Neural cell (in vitro differentiated cells): ENCODE data around the gene FCRL1. TPM values are rescaled to one million over a fixed set of nuclear protein-coding genes. Genes with fewer than 3 reads are reported as not detected.

Experiments used
- H2AFZ ChIP-seq: fragments of 200-600, 300-800 bp; sonication (generic), shearing (Covaris generic); 2 replicates; pipeline ENCODE4 v1.6.0; 2014; ENCODE audit warnings: low read depth, mild to moderate bottlenecking, antibody characterized with exemption, low read length, moderate library complexity
- H3F3A ChIP-seq: fragments of 200-600 bp; shearing (Covaris generic); 2 replicates; pipeline ENCODE4 v1.6.1; 2016; ENCODE audit warnings: mild to moderate bottlenecking, moderate library complexity, mixed read lengths, antibody characterized with exemption, low read length; ENCODE audit not compliant: insufficient read depth, poor library complexity, severe bottlenecking
- H3K27ac ChIP-seq: fragments of 200-600, 300-800 bp; sonication (generic), shearing (Covaris generic); 2 replicates; pipeline ENCODE4 v1.5.1; 2014; ENCODE audit warnings: mild to moderate bottlenecking, low read length, moderate library complexity
- H3K27me3 ChIP-seq: fragments of 300-800, 200-600 bp; sonication (generic), shearing (Covaris generic); 2 replicates; pipeline ENCODE4 v1.6.0; 2014; ENCODE audit warnings: mild to moderate bottlenecking, low read depth, low read length, moderate library complexity; ENCODE audit not compliant: insufficient read depth
- H3K36me3 ChIP-seq: fragments of 300-800, 200-600 bp; sonication (generic), shearing (Covaris generic); 2 replicates; pipeline ENCODE4 v1.5.1; 2014; ENCODE audit warnings: mild to moderate bottlenecking, antibody characterized with exemption, low read length, moderate library complexity; ENCODE audit not compliant: insufficient read depth
- H3K4me2 ChIP-seq: fragments of 300-800, 200-600 bp; sonication (generic), shearing (Covaris generic); 2 replicates; pipeline ENCODE4 v1.6.0; 2014; ENCODE audit warnings: mild to moderate bottlenecking, low read length
- H3K4me3 ChIP-seq: fragments of 300-800, 200-600 bp; sonication (generic), shearing (Covaris generic); 2 replicates; pipeline ENCODE4 v1.5.1; 2014; ENCODE audit warnings: mild to moderate bottlenecking, low read length, moderate library complexity
- H3K79me2 ChIP-seq: fragments of 200-600 bp; shearing (Covaris generic); replicated peaks from 2 replicates; pipeline ENCODE4 v1.6.0; 2014; ENCODE audit warnings: mild to moderate bottlenecking, low read length, moderate library complexity; ENCODE audit not compliant: insufficient read depth
- H3K9ac ChIP-seq: fragments of 300-800, 200-600 bp; sonication (generic), shearing (Covaris generic); 2 replicates; pipeline ENCODE4 v1.6.1; 2016; ENCODE audit warnings: mild to moderate bottlenecking, low read length, mixed read lengths
- H3K9me2 ChIP-seq: fragments of 200-600 bp; shearing (Covaris generic); 2 replicates; pipeline ENCODE4 v1.6.1; 2016; ENCODE audit warnings: mild to moderate bottlenecking, low read length, mixed read lengths; ENCODE audit not compliant: insufficient read depth
- H3K9me3 ChIP-seq: fragments of 200-600, 300-800 bp; sonication (generic), shearing (Covaris generic); 2 replicates; pipeline ENCODE4 v1.6.1; 2016; ENCODE audit warnings: mild to moderate bottlenecking, mixed run types, low read length, moderate library complexity, mixed read lengths
- H4K20me1 ChIP-seq: fragments of 200-600 bp; shearing (Covaris generic); 2 replicates; pipeline ENCODE4 v1.6.1; 2016; ENCODE audit warnings: mild to moderate bottlenecking, mixed run types; ENCODE audit not compliant: insufficient read depth
- CTCF ChIP-seq: fragments of 450-650 bp; IDR thresholded peaks from 2 replicates; pipeline ENCODE4 v1.5.1; 2014; ENCODE audit warnings: antibody characterized with exemption, mild to moderate bottlenecking, moderate library complexity; ENCODE audit not compliant: poor library complexity, severe bottlenecking
- EP300 ChIP-seq: fragments of 450-650 bp; conservative IDR thresholded peaks from 2 replicates; pipeline ENCODE4 v1.6.1; 2014; ENCODE audit warnings: antibody characterized with exemption, mild to moderate bottlenecking, moderate library complexity; ENCODE audit not compliant: poor library complexity, severe bottlenecking
- EZH2 ChIP-seq: fragments of 200-600, 300-800 bp; shearing (Covaris generic), sonication (generic); IDR thresholded peaks from 2 replicates; pipeline ENCODE4 v1.6.1; 2014; ENCODE audit warnings: antibody characterized with exemption, low read length, borderline replicate concordance, mild to moderate bottlenecking; ENCODE audit not compliant: insufficient read depth, poor library complexity, severe bottlenecking
- MXI1 ChIP-seq: fragments of 450-650 bp; conservative IDR thresholded peaks from 2 replicates; pipeline ENCODE4 v1.6.1; 2014; ENCODE audit warnings: antibody characterized with exemption, mild to moderate bottlenecking; ENCODE audit not compliant: poor library complexity, severe bottlenecking
- POLR2AphosphoS5 ChIP-seq: IDR thresholded peaks from 2 replicates; pipeline ENCODE4 v1.6.1; 2012
- RAD21 ChIP-seq: fragments of 450-650 bp; conservative IDR thresholded peaks from 2 replicates; pipeline ENCODE4 v1.6.1; 2014; ENCODE audit warnings: antibody characterized with exemption, mild to moderate bottlenecking, moderate library complexity
- SMC3 ChIP-seq: fragments of 450-650 bp; conservative IDR thresholded peaks from 2 replicates; pipeline ENCODE4 v1.6.1; 2014; ENCODE audit warnings: antibody characterized with exemption, mild to moderate bottlenecking, moderate library complexity; ENCODE audit not compliant: poor library complexity
- TAF1 ChIP-seq: IDR thresholded peaks from 2 replicates; pipeline ENCODE4 v1.6.1; 2012; ENCODE audit warnings: low read depth
- polyA plus RNA-seq: library from polyadenylated mRNA; depleted of rRNA; stranded (reverse); fragments of >200 nt; gene quantifications from 2 replicates; pipeline ENCODE4 v1.2.3, GENCODE V29; 2014
- TF ChIP-seq, protein P1 (sequence below): IDR thresholded peaks from 2 replicates; pipeline ENCODE4 v1.6.1; 2012; ENCODE audit warnings: borderline replicate concordance

The FCRL1 gene
- polyA plus RNA-seq, 1 donor from 2014 or later = not detected

- no peaks in the 10 kb centered on the region for H4K20me1 ChIP-seq
- no peaks in the 10 kb centered on the region for H3F3A ChIP-seq
- H3K4me3 ChIP-seq = no peak overlapping the region
- TF ChIP-seq EP300 (no peak), SMC3 (no peak), POLR2AphosphoS5 (no peak), TAF1 (no peak), RAD21 (no peak), CTCF (no peak), MXI1 (no peak), EZH2 (no peak)
- TF ChIP-seq, protein P1, sequence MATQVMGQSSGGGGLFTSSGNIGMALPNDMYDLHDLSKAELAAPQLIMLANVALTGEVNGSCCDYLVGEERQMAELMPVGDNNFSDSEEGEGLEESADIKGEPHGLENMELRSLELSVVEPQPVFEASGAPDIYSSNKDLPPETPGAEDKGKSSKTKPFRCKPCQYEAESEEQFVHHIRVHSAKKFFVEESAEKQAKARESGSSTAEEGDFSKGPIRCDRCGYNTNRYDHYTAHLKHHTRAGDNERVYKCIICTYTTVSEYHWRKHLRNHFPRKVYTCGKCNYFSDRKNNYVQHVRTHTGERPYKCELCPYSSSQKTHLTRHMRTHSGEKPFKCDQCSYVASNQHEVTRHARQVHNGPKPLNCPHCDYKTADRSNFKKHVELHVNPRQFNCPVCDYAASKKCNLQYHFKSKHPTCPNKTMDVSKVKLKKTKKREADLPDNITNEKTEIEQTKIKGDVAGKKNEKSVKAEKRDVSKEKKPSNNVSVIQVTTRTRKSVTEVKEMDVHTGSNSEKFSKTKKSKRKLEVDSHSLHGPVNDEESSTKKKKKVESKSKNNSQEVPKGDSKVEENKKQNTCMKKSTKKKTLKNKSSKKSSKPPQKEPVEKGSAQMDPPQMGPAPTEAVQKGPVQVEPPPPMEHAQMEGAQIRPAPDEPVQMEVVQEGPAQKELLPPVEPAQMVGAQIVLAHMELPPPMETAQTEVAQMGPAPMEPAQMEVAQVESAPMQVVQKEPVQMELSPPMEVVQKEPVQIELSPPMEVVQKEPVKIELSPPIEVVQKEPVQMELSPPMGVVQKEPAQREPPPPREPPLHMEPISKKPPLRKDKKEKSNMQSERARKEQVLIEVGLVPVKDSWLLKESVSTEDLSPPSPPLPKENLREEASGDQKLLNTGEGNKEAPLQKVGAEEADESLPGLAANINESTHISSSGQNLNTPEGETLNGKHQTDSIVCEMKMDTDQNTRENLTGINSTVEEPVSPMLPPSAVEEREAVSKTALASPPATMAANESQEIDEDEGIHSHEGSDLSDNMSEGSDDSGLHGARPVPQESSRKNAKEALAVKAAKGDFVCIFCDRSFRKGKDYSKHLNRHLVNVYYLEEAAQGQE = no peak
- H3K9me2 ChIP-seq = no peaks in the 10 kb centered on the region
- no peak overlapping the region for H2AFZ ChIP-seq
- H3K79me2 ChIP-seq = no peaks in the 10 kb centered on the region
- H3K36me3 ChIP-seq = no peaks in the 10 kb centered on the region
- no peak overlapping the region for H3K4me2 ChIP-seq
- H3K9me3 ChIP-seq = no peaks in the 10 kb centered on the region
- H3K9ac ChIP-seq = no peak overlapping the region
- no peak overlapping the region for H3K27ac ChIP-seq
- no peaks in the 10 kb centered on the region for H3K27me3 ChIP-seq
Observed at GRCh38 chr1:157844089-157844830, 24.3 kb upstream of the FCRL1 start.

GRCh38 chr1:157842939-157843338 lies 23.0 kb upstream of the FCRL1 start:
- TF ChIP-seq EZH2 (no peak), TAF1 (no peak), POLR2AphosphoS5 (no peak), EP300 (no peak), CTCF (no peak), RAD21 (no peak), SMC3 (no peak), MXI1 (no peak)
- TF ChIP-seq, protein P1 = no peak
- Histone ChIP-seq H3K79me2 (no peaks in the 10 kb centered on the region), H3K36me3 (no peaks in the 10 kb centered on the region), H3F3A (no peaks in the 10 kb centered on the region), H2AFZ (no peak overlapping the region), H3K4me2 (no peak overlapping the region), H3K9me3 (no peaks in the 10 kb centered on the region), H3K27ac (no peak overlapping the region), H3K9ac (no peak overlapping the region), H3K9me2 (no peaks in the 10 kb centered on the region), H3K27me3 (no peaks in the 10 kb centered on the region), H3K4me3 (no peak overlapping the region), H4K20me1 (no peaks in the 10 kb centered on the region)
